PFSK-1 (cell line): ENCODE results near the gene SEC14L2.
A peak's percentile ranks its signal among the peaks of the same experiment; 100 is the strongest.

ENCODE experiments used
- FOXP2 ChIP-seq: optimal IDR thresholded peaks from 2 replicates; pipeline ENCODE3; 2011; ENCODE audit warnings: borderline replicate concordance, control low read depth, inconsistent platforms; ENCODE audit not compliant: insufficient read depth; ENCODE audit errors: extremely low read length, extremely low read depth
- POLR2AphosphoS5 ChIP-seq: IDR thresholded peaks from 2 replicates; pipeline ENCODE4 v1.6.1; 2012; ENCODE audit warnings: low read depth, mild to moderate bottlenecking, control low read depth, low read length, moderate library complexity
- REST ChIP-seq, 2 experiments: IDR thresholded peaks; 2 replicates each; pipeline versions ENCODE4 v1.6.1 to v1.8.0; 2011 to 2012; ENCODE audit warnings: low read depth in 2 of 2, low read length in 2 of 2, control low read depth in 1 of 2, inconsistent platforms in 1 of 2, mild to moderate bottlenecking in 1 of 2, moderate library complexity in 1 of 2; ENCODE audit not compliant: insufficient read depth in 1 of 2
- SIN3A ChIP-seq: IDR thresholded peaks from 2 replicates; pipeline ENCODE4 v1.6.1; 2012; ENCODE audit warnings: mild to moderate bottlenecking, low read length, moderate library complexity, borderline replicate concordance; ENCODE audit not compliant: insufficient read depth
- TAF1 ChIP-seq: IDR thresholded peaks from 2 replicates; pipeline ENCODE4 v1.6.1; 2012; ENCODE audit warnings: low read length, control low read depth, borderline replicate concordance; ENCODE audit not compliant: insufficient read depth

The SEC14L2 gene

GRCh38 chr22:30426388-30427353 lies 29.9 kb downstream of the SEC14L2 start:
- TF ChIP-seq FOXP2: peak; percentile 18
- no peak for TF ChIP-seq REST (IDR thresholded peaks at IDR 0.05; ENCODE audit: insufficient read depth in 1 of 2, low read depth in 2 of 2, low read length in 2 of 2)

- TF ChIP-seq FOXP2 (no peak), REST (IDR thresholded peaks at IDR 0.05; ENCODE audit: insufficient read depth in 1 of 2, low read depth in 2 of 2, low read length in 2 of 2) (no peak), TAF1 (no peak), SIN3A (no peak), POLR2AphosphoS5 (no peak)
Observed at GRCh38 chr22:30427871-30428270, 31.1 kb downstream of the SEC14L2 start.

- TF ChIP-seq FOXP2 (no peak), POLR2AphosphoS5 (no peak), SIN3A (no peak), REST (IDR thresholded peaks at IDR 0.05; ENCODE audit: insufficient read depth in 1 of 2, low read depth in 2 of 2, low read length in 2 of 2) (no peak), TAF1 (no peak)
Observed at GRCh38 chr22:30429887-30430286, 33.1 kb downstream of the SEC14L2 start.

- TF ChIP-seq SIN3A: no peak
- no peak for TF ChIP-seq FOXP2
- TF ChIP-seq TAF1: no peak
- TF ChIP-seq REST (IDR thresholded peaks at IDR 0.05; ENCODE audit: insufficient read depth in 1 of 2, low read depth in 2 of 2, low read length in 2 of 2): no peak
- TF ChIP-seq POLR2AphosphoS5: no peak
Observed at GRCh38 chr22:30430933-30431332, 34.1 kb downstream of the SEC14L2 start.
